Cerebellar cortex (tissue), 1 donor: Measurements from ENCODE around the gene SNED1.

Experiments used
- DNase-seq: peaks from one replicate; pipeline ENCODE4 v3.0.0-alpha.2; 2015; ENCODE audit warnings: low spot score

SNED1 gene

DNA sequence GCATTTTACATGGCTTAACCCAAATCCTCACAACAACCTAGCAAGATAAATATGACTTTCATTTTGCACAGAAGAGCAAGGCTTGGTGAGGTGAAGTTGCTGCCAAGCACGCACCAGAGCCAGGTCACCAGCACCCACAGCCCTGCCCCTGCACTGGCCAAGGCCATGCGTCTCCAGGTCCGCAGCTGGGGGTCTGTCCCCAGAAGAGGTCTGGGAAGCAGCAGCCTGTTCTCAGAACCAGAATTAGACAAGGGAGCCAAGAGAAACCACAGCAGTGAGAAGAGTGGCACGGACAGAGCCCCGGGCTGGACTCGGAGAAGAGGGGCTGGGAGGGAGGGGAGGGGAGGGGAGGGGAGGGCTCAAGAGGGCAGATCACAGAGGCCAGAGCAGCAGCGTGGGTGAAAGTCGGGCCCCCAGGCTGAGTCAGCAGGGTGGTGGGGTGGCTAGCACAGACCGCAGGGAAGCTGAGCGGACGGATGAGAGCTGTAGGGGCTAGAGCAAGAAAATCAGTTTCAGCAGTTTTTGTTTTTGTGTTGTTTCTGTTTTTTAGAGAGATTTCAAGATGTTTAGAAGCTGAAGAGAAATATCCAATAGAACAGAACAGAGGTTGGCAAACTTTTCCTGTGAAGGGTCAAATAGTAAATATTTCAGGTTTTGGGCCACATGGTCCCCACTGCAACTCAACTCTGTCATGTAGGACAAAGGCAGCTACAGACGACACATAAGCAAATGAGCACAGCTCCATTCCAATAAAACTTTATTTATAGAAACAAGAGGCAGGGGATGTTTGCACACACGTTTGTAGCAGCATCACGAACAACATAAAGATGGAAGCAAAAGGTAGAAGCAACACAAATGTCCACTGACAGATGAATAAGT lies 111.0 kb downstream of the SNED1 start:
- DNase-seq: no peak

DNA sequence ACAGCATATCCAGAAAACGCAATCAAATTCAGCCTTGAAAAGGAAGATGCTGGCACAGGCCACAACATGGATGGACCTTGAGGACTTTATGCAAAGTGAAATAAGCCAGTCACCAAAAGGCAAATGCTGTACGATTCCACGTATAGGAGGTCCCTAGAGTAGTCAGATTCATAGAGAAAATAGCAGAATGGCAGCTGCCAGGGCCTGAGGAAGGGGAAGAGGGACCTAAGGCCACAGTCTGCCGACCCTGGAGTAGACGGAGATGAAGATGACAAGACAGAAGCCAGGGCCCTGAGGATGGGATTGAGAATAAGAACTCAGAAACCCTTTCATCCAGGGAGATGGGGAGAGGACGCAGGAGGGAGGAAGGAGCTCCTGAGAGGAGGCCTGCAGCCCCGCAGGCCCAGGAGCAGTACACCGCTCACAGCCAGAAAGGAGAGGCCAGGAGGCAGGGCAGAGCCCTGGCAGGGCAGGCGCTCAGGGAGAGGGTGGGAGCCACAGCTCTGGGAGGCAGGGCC lies 111.7 kb downstream of the SNED1 start:
- no peak for DNase-seq

DNA sequence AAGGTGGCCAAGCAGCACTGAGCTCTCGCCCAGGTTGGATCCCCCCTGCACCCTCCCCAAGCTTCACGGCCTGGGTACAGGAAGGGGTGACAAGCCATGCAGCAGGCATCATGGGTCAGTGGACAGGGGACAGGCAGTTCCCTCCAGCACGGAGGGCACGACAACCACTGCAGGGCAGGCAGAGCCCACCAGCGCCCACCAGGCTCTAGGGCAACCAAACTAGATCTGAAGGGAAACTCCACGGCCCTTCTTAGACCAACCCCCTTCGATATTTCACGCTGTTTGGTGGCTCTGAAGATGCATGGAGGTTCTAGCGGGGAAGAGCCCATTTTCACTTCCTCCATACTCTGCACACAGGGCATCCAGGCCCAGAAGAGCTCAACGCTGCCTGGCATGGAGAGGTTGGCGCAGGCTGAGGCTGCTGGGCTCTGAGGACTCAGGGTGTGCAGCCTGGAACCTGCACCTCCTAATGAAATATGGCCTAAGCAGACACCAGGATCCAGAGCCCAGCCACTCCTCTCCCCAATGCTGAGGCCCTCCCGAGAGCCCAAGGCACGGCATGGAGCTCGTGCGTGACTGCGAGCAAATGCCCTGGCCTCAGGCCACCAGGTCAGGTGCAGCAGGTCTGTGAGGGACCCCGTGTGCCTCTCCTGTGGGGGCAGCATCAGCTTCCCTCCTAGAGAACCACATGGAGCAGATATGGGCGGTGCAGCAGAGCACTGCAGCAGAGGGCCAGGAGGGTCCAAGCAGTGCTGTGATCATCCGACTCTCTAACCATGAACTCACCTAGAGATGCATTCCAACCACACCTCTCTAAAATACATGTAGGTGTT lies 112.4 kb downstream of the SNED1 start:
- DNase-seq: no peak

DNA sequence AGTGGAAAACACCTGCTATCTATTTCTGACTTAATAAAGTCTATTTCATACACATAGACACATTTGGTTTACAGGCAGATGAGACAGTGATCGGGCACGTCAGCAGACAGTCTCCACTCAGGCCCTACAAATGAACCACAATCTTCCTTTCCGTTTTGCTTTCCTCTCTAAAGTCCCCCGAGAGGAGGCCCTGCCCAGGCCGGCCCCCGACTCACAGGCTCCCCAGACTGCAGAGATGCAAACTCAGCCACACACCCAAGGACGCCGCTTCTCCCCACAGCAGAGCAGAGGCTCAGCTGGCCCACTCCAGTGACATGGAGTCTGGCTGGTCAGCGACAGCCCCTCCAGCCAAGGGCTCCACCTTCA lies 113.0 kb downstream of the SNED1 start:
- DNase-seq: no peak

DNA sequence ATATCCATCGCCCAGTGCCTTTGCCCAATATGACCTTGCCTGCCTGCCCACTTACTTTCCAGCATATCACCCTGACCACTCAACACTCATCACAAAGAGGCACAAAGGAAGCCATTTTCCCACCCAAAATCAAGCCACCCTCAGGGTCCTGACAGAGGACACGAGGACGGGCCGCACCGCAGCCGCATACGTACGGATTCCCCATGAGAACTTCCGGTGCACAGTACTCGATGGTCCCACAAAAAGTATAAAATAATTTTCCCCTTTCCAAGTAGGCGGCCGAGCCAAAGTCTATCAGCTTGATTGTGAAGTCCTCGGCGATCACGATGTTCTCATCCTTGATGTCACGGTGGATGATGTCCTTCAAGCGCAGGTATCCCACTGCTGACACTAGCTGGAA lies 113.6 kb downstream of the SNED1 start:
- no peak for DNase-seq

- no peak for DNase-seq
Observed at GRCh38 chr2:241112592-241112991, 114.2 kb downstream of the SNED1 start.

- no peak for DNase-seq
Observed at GRCh38 chr2:241114836-241115235, 116.4 kb downstream of the SNED1 start.

GRCh38 chr2:241115361-241115760 lies 116.9 kb downstream of the SNED1 start:
- DNase-seq: no peak

DNA sequence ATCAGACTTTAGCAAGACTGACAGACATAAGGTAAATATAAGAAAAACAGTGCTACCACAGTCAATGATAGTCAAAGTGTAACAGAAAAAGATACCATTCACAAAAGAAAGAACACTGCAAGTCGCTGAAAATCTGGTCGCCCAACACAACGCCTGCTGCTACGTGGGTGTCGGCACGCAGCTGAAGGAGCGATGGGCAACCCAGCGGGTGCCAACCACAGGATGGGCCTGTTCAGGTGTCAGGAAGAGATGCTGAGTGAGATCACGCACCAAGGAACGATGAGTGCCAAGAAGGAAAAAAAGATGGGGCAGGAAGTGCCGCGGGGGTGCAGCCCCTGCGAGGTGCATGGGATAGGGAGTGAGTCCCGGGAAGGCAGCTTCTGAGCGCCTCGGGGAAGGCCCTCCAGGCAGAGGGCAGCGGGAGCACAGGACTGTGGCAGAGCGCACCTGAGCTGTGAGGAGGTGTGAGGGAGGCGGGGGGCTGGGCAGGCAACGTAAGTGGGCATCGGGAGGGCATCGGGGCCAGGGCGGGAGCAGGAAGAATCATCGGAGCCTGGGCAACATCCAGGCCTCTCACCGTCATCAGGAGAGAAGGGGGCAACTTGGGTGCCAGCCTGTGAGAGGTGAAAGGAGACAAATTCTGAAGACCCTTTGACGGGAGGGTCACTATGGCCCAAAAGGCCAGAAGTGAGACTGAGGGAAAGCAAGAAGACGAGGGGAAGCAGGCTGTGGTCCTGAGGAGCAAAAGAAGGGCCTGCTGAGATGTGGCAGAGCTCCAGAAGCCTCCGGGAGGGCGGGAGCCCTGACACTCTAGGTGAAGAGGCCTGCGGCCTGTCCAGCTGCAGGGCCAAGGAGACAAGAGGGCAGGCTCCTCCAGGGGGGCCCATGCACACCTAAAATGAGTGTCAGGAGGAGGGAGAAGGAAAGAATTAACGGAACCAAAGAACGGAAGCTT lies 118.5 kb downstream of the SNED1 start:
- no peak for DNase-seq

DNA sequence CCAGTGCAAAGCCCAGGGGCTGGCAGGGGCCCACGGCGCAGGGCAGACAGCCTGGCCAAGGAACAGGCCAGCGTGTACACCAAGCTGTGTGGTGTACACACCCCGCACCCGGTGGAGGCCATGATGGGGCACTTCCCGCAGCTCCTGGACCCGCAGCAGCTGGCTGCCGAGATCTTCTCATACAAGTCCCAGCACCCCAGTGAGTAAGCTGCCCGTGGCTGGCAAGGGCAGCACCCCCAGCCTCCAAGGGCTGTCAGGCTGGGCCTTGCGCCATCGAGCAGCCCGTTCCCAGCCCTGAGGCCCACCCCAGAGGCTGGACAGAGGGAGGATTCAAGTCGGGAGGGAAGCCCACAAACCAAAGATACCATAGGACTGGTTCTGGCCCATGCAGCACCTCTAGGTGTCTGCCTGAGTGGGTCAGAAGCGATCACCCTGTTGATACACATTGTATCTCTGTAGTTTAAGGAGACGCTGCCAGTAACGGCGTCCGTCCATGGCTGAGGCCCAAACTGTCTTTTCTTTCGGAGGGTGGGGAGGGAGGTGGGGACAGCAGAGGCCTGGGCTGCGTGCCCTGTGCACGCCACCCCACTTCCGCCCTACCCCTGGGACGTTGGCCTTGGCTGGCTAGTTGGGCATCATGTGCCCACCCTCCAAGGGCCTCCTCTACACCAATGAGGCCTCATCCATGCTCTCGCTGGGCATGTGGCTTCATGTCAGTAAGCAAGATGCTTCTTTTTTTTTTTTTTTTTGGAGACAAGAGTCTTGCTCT lies 120.5 kb downstream of the SNED1 start:
- no peak for DNase-seq

DNA sequence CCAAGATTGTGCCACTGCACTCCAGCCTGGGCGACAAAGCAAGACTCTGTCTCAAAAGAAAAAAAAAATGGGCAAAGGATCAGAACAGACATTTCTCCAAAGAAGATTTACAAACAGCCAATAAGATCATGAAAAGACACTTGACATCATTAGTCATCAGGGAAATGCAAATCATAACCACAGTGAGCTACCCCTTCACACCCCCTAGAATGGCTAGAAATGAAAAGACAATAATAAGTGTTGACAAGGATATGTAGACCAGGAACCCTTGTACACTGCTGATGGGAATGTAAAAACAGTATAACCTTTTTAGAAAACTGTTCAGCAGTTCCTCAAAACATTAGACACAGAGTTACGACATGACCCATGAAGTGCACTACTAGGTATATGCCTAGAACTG lies 122.0 kb downstream of the SNED1 start:
- DNase-seq: no peak

GRCh38 chr2:241121008-241121407 lies 122.6 kb downstream of the SNED1 start:
- DNase-seq: no peak

- no peak for DNase-seq
Observed at GRCh38 chr2:241122376-241123002, 124.1 kb downstream of the SNED1 start.

DNA sequence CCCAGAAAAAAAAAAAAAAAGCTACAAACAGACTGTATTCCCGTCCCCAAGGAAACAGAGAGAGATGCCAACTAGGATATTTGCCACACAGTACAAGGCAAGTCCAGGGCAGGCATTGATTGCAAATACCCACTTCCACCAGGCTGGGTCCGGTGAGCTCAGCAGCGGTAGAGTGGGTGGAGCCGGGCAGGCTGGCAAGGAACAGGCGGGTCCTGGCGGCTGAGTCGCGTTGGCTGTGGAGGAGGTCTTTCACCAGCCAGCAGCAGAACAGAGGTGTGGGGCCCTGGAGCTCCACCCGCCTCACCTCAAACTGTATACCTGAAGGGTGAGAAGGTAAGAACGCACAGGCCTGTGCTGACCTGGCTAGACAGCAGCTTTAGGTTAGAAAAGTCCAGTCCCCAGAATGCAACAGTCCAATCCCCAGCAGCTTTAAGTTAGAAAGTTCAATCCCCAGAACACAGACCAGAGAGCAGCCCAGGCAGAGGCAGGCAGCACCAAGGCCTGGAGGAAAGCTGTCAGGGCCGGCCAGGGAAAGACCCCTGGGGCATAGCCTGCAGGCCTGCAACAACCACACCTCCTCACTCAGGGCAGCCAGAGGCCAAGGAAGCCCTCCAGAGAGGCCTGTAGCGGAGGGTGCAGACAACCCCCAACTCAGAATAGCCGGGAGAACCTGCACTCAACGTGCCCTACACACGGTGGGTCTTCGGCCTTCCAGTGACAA lies 125.6 kb downstream of the SNED1 start:
- DNase-seq: no peak

DNA sequence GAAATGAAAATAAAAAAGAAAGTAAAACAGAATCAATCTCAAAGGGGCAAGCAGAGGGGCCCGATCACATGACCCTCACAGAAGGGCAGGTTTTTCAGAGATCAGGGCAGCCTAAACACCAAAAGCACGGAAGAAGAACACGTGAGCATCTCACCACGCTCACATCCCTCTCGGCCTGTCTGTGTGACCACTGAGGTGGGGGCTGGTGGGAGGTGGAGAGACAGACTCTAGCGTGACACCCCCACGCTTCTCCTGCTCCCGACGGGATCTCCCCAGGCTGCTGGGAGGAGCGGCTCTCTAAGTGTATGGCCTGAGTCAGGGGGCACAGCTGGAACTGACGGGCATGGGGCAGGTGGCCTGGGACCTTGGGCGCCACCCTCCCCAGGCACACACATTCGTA lies 127.2 kb downstream of the SNED1 start:
- DNase-seq: no peak

- no peak for DNase-seq
Observed at GRCh38 chr2:241126201-241126611, 127.8 kb downstream of the SNED1 start.

DNA sequence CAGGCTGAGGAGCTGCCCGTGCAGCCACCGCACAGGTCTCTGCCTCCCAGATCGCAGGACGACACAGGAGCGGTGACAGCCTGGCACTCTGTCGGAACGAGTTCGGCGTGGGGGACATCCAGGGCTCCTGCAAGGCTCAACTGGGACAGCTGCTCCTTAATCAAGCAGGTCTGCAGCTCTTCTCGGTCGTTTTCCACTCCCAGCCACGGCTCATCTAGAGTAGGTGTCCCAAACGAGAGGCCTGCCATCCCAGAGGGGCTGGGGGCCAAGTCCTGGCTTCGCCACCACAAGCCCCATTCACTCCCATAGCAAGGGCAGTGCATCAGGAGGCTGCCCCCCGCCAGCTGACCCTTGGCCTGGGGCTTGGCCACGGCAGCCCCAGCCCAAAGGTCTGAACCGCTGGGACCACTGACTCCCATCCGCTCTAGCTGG lies 128.4 kb downstream of the SNED1 start:
- DNase-seq: no peak

DNA sequence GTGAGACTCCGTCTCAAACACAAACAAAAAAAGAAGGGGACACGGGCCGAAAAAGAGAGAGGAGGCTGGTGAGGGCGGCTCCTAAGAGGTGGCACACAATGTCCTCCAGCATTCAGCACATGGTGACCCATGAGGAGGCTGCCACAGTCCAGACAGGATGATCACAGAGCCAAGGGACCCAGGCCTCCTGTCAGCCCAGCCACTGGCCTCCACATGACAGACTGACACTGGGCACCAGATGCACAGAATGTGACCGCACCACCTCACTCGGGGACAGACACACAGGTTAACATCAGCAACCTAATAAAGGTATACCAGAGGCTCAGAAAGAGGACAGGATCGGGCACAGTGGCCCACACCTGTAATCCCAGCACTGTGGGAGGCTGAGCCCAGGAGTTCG lies 129.8 kb downstream of the SNED1 start:
- no peak for DNase-seq

DNA sequence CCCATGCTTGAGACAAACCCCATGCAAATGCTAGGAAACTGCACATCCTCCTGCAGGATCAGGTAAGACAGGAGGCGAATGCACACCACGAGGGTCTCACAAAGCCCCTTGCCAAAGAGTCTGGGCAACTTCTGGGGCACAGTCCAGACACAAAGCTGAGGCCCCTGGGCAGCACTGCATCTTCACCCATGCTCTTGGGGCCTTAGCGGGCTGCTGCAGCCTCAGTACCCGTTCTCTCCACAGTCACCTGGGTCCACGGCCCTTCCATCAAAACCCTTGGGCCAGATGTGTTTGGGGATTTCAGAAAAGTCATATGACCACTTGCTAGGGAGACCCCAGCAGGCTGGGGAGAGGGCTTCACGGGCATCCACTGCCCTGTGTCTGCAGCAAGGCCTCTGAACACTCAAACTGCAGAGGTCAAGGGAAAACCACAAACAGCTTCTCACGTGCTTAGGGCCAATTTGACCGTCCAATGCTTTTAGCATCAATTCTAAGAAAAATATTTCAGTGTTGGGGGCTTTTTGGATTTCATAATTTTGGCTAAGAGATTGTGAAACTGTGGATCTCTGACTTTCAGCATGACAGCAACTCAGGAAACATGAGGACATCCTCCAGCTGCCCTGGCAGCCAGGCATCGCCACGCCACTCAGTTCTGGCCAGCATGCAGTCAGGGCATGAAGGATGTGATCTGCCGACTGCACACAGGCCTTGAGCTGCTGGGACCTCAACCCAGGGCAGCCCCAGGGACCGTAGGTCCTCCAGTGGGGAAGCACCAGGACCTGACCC lies 130.9 kb downstream of the SNED1 start:
- DNase-seq: no peak
